GM06990 (cell line): ENCODE data around the gene TDRD1.
A peak's percentile ranks its signal among the peaks of the same experiment; 100 is the strongest.

Experiments used
- DNase-seq: peaks from one replicate; pipeline ENCODE4 v3.0.0-alpha.2; 2011; ENCODE audit not compliant: insufficient read length; ENCODE audit errors: extremely low read depth
- H3K27me3 ChIP-seq: replicated peaks from 2 replicates; pipeline ENCODE4 v1.6.0; 2011; ENCODE audit warnings: low read length; ENCODE audit not compliant: control insufficient read depth, insufficient read depth
- H3K36me3 ChIP-seq: 2 replicates; pipeline ENCODE4 v1.5.1; 2011; ENCODE audit warnings: low read length; ENCODE audit not compliant: control insufficient read depth, insufficient read depth
- H3K4me3 ChIP-seq: replicated peaks from 2 replicates; pipeline ENCODE4 v1.5.1; 2011; ENCODE audit warnings: low read depth, mild to moderate bottlenecking, control low read depth, low read length
- TF ChIP-seq, protein P1 (sequence below): IDR thresholded peaks from 2 replicates; pipeline ENCODE4 v1.5.1; 2011; ENCODE audit warnings: low read length, control low read depth, mild to moderate bottlenecking, inconsistent platforms; ENCODE audit not compliant: insufficient read depth, poor library complexity, severe bottlenecking

TDRD1 gene

DNA sequence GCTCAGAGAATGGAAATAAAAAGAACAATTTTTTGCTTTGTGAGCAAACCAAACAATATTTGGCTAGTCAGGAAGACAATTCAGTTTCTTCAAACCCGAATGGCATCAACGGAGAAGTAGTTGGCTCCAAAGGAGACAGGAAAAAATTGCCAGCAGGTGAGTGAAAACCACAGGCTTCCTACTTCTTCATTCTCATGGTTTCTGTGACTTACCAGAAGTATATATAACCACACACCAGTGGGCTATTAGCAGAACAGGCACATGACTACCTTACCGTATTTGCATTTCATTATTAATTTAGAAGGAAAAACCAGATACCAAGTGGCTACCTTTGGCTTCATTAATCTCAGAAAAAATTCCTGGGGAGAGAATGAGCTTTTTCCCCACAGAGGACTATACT is 8.8 kb downstream of the TDRD1 start:
- TF ChIP-seq, protein P1, sequence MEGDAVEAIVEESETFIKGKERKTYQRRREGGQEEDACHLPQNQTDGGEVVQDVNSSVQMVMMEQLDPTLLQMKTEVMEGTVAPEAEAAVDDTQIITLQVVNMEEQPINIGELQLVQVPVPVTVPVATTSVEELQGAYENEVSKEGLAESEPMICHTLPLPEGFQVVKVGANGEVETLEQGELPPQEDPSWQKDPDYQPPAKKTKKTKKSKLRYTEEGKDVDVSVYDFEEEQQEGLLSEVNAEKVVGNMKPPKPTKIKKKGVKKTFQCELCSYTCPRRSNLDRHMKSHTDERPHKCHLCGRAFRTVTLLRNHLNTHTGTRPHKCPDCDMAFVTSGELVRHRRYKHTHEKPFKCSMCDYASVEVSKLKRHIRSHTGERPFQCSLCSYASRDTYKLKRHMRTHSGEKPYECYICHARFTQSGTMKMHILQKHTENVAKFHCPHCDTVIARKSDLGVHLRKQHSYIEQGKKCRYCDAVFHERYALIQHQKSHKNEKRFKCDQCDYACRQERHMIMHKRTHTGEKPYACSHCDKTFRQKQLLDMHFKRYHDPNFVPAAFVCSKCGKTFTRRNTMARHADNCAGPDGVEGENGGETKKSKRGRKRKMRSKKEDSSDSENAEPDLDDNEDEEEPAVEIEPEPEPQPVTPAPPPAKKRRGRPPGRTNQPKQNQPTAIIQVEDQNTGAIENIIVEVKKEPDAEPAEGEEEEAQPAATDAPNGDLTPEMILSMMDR: no peak
- H3K4me3 ChIP-seq: no peak overlapping the region
- H3K36me3 ChIP-seq: no peaks in the 10 kb centered on the region
- H3K27me3 ChIP-seq: no peaks in the 10 kb centered on the region
- DNase-seq: no peak

- TF ChIP-seq, protein P1: no peak
- Histone ChIP-seq H3K4me3 (no peak overlapping the region), H3K36me3 (no peaks in the 10 kb centered on the region), H3K27me3 (no peaks in the 10 kb centered on the region)
- no peak for DNase-seq
Measured at GRCh38 chr10:114188900-114189299, 9.7 kb downstream of the TDRD1 start.

DNA sequence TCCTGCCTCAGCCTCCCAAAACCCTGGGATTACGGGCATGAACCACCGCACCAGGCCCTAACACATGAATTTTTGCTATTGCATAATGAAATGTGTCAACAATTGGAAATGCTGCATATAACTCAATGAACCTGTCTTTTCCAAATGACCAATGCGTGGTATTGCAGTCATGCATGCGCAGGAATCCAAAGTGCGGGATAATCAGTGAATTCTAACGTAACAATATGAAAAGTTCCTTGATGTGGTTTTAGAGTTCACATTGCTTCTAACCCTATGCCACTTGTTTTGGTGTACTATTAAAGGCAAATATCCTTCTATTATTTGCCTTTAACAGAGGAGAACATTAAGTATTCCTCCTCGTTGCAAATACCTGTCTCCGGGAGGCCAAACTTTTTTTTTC is 10.5 kb downstream of the TDRD1 start:
- no peaks in the 10 kb centered on the region for H3K36me3 ChIP-seq
- H3K27me3 ChIP-seq: no peaks in the 10 kb centered on the region
- H3K4me3 ChIP-seq: no peak overlapping the region
- TF ChIP-seq, protein P1: no peak
- DNase-seq: no peak

DNA sequence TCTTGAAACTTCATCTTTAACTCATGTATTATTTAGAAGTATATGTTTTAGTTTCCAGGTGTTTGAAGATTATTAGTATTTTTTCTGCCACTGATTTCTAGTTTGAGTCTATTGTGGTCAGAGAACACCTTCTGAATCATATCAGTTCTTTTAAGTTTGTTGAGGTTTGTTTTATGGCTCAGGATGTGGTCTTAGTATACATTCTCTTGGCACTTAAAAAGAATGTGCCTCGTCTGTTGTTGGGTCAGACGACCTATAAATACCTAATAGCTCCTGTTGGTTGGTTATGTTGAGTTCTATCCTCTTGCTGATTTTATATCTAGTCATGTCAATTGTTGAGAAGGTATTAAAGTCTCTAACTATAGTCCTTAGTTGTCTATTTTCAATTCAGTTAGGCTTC is 15.9 kb downstream of the TDRD1 start:
- Histone ChIP-seq H3K27me3 (no peaks in the 10 kb centered on the region), H3K36me3 (no peaks in the 10 kb centered on the region), H3K4me3 (no peak overlapping the region)
- TF ChIP-seq, protein P1: no peak
- DNase-seq: peak; percentile 17

DNA sequence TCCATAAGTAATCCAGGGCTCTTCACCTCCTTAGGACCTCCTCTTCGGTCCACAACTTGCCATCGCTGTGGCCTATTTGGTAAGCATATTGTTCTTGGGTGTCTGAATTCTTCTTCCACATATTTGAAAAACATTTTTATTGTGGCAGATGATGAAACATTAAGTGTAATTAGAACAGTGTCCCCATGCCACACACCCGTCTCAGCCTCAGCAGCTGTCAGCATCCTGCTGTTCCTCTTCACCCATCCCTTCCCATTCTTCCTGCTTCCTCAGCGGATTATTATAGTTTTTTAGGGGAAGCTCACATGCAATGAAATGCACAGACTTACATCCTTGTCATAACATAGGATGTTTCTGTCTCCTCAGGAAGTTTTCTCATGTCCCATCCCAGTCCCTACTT is 20.1 kb downstream of the TDRD1 start:
- no peak for DNase-seq
- Histone ChIP-seq H3K27me3 (no peaks in the 10 kb centered on the region), H3K4me3 (no peak overlapping the region), H3K36me3 (no peaks in the 10 kb centered on the region)
- TF ChIP-seq, protein P1: no peak

DNA sequence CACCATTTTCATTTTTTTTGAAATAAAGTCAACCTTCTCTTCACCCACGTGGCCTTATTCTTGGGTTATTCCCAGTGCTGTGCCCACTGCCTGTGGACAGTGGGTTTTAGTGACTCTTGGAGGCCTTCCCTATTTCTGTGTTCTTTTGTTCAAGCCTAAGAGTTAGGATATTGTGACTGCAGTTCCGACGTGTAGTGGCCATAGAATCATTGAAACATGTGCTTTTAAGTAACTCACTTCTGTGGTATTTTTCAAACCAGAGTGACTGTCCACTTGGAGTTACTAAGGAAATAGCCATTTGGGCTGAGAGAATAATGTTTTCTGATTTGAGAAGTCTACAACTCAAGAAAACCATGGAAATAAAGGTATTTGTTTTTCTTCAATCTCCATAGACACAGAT is 23.7 kb downstream of the TDRD1 start:
- TF ChIP-seq, protein P1: no peak
- no peaks in the 10 kb centered on the region for H3K36me3 ChIP-seq

More for the DNA sequence above, 23.7 kb downstream of the TDRD1 start:
- DNase-seq: no peak
- H3K27me3 ChIP-seq: no peaks in the 10 kb centered on the region
- H3K4me3 ChIP-seq: no peak overlapping the region
